Calu3 (cell line): ENCODE measurements around the gene ARGLU1. TPM values are rescaled to one million over a fixed set of nuclear protein-coding genes. Genes with fewer than 3 reads are reported as not detected.
A peak's percentile ranks its signal among the peaks of the same experiment; 100 is the strongest.

ENCODE experiments used
- BruUV-seq: library from RNA; stranded (reverse); fragments of 400-500 nt; replicated peaks from 2 replicates; lab custom pipeline; 2021; lab: Mats Ljungman, UMichigan
- CTCF ChIA-PET: fragments of 300-600 bp; sonication (Branson Sonifier 250); formaldehyde crosslinking; loops from one replicate; lab custom pipeline; 2022; ENCODE audit warnings: antibody characterized with exemption; lab: Charles Lee
- DNase-seq: peaks from one replicate; pipeline ENCODE4 v3.0.0; 2022
- H3K27ac Mint-ChIP-seq: one replicate; pipeline ENCODE4 v1.8.0; 2022; ENCODE audit warnings: mixed read lengths; ENCODE audit not compliant: unreplicated experiment
- H3K27me3 Mint-ChIP-seq: one replicate; pipeline ENCODE4 v1.8.0; 2022; ENCODE audit warnings: mixed read lengths; ENCODE audit not compliant: unreplicated experiment
- H3K36me3 Mint-ChIP-seq: one replicate; pipeline ENCODE4 v1.8.0; 2022; ENCODE audit warnings: mild to moderate bottlenecking, moderate library complexity, mixed read lengths; ENCODE audit not compliant: insufficient read depth, unreplicated experiment
- H3K4me1 Mint-ChIP-seq: one replicate; pipeline ENCODE4 v1.8.0; 2022; ENCODE audit warnings: mild to moderate bottlenecking, low read depth, mixed read lengths; ENCODE audit not compliant: unreplicated experiment
- H3K4me3 Mint-ChIP-seq: one replicate; pipeline ENCODE4 v1.8.0; 2022; ENCODE audit warnings: mild to moderate bottlenecking, low read depth, moderate library complexity, mixed read lengths; ENCODE audit not compliant: unreplicated experiment
- H3K9me3 Mint-ChIP-seq: one replicate; pipeline ENCODE4 v1.8.0; 2022; ENCODE audit warnings: low read depth, mixed read lengths; ENCODE audit not compliant: unreplicated experiment
- CTCF ChIP-seq: fragments of 200-600 bp; IDR thresholded peaks from one replicate; pipeline ENCODE4 v1.8.0; 2022; ENCODE audit warnings: antibody characterized with exemption; ENCODE audit not compliant: unreplicated experiment
- intact Hi-C: fragments of 100-400 bp; cut with micrococcal nuclease; formaldehyde crosslinking; loops from one replicate; pipeline ENCODE4 v1.10.0; 2022; ENCODE audit not compliant: unreplicated experiment
- total RNA-seq: library from RNA; stranded (reverse); gene quantifications from 2 replicates; pipeline ENCODE4 v1.2.3, GENCODE V29; 2022

The ARGLU1 gene
- total RNA-seq, 1 experiment from 2014 or later, result 28.8 TPM

DNA sequence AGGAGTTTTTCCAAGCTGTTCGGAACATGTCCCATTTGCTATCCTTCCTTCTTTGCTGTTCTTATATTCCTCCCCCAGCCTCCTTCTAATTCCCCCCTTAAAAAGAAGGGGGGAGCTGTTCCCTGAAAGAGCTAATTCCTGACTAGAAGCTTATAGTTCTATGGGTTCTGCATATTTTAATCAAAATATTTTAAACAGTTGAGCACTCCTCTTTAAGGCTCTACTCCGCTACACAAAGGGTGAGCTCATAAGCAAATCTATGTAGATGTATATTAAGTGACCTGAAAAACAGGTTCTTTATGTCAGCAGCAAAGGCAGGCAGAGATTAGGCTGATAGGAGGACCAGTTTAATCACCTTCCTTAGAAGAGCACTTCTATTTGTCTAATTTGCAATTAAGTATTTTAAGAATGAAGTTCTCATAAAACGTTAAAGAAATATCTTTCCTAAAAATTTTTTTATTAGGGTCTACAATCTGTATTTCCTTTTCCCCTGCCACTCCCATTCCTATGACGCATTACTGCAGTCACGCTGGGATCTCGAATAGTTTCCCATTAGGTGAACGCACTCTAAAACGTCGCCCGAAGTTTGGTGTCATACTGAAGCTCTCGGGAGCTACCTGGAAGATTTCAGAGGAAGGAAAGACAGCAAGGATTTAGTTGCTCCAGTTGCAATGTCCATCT is 37.6 kb downstream of the ARGLU1 start:
- DNase-seq, result no peak
- TF ChIP-seq CTCF, result no peak
- no TSS peak for BruUV-seq
- H3K27ac Mint-ChIP-seq, result peak overlapping the region; percentile 89
- H3K27me3 Mint-ChIP-seq, result no peaks in the 10 kb centered on the region
- H3K9me3 Mint-ChIP-seq, result no peaks in the 10 kb centered on the region
- intact Hi-C loops, result loop anchor here (5.0 to 10.0 kb wide), 2 partner anchors 448 to 1956 kb away; no protein-coding TSS in a partner anchor
- CTCF ChIA-PET, result no interaction called here
- peak overlapping the region; percentile 79 for H3K4me3 Mint-ChIP-seq
- H3K4me1 Mint-ChIP-seq, result no peaks in the 10 kb centered on the region
- H3K36me3 Mint-ChIP-seq, result peaks cover 26% of the 10 kb centered on the region

DNA sequence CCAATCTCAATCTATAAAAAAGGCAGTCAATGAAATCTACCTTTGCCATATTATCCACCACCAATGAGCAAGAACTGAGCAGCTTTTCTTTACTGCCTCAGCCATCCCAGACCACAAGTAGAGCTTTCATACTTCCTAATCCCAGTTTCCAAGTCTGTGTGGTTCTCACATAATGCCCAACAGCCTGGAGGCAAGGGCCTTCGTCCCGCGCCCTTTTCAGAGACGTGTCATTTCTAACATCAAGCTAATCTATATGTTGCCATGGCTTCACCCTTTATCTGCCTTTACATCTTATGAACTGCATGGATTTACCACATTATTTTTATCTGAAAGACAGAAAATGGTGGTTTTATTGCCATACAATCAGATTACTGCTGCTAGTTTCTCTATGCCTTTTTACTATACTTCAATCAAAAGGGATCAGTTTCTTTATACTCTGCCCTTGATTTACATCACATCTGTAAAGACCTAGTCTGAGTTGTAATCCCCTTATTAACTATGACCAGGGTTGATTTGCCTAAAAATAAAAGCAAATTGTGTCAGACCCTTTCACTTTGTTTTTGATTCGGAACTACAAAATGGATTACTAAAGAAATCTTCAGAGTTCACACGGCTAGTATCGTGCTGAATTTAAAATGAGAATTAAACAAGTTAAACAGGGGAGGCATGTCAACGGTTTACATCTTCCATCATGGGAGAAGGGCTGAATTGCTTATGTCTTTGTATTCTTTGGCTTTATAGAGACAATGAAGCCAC is 38.3 kb downstream of the ARGLU1 start:
- Mint-ChIP-seq H3K27ac (peak overlapping the region; percentile 89), H3K27me3 (no peaks in the 10 kb centered on the region), H3K36me3 (peaks cover 23% of the 10 kb centered on the region), H3K9me3 (no peaks in the 10 kb centered on the region), H3K4me1 (no peaks in the 10 kb centered on the region), H3K4me3 (peak overlapping the region; percentile 79)
- DNase-seq, result no peak
- CTCF ChIA-PET, result no interaction called here
- intact Hi-C loops, result loop anchor here (5.0 to 10.0 kb wide), 2 partner anchors 447 to 1955 kb away; no protein-coding TSS in a partner anchor
- TF ChIP-seq CTCF, result no peak
- BruUV-seq, result no TSS peak

DNA sequence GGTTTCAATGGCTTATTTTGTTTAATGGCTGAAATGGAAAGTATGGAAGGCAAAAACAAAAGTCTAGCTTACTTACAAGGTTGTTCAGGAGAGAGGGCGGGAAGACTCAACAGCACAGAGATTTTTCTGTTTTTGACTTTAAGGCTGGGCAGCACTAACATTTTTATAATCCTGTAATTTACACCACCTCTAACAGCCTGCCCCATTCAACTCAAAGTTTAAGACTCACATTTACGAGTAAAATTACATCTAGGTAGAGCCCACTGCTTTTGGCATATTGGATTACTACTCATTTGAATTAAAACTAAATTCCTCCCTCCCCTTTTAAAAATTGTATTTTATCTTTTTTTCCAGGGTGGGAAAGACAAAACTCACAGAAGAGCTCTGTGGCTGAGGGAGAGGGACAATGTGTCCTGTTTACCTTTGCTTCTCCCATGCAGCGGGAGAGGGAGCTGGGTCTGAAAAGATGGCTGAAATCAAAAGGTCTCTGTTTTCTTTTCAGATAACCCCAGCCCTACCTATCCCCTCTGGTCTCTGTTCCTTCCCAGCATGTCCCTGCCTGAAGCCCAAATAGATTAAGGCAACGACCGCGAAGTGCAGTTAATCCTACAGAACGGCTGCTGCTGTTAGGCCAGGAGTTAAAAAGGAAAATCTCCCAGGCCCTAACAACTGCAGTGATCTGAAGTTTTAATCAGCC is 39.1 kb downstream of the ARGLU1 start:
- peak overlapping the region; percentile 79 for H3K4me3 Mint-ChIP-seq
- CTCF ChIA-PET, result no interaction called here
- H3K36me3 Mint-ChIP-seq, result peaks cover 16% of the 10 kb centered on the region
- H3K27me3 Mint-ChIP-seq, result no peaks in the 10 kb centered on the region
- no peak for TF ChIP-seq CTCF
- H3K27ac Mint-ChIP-seq, result peak overlapping the region; percentile 88
- no peaks in the 10 kb centered on the region for H3K4me1 Mint-ChIP-seq
- H3K9me3 Mint-ChIP-seq, result no peaks in the 10 kb centered on the region
- intact Hi-C loops, result no loop called here
- BruUV-seq, result no TSS peak
- DNase-seq, result no peak

GRCh38 chr13:106527826-106528225 is 40.1 kb downstream of the ARGLU1 start:
- no peak overlapping the region for H3K27ac Mint-ChIP-seq
- H3K9me3 Mint-ChIP-seq, result no peaks in the 10 kb centered on the region
- intact Hi-C loops, result no loop called here
- CTCF ChIA-PET, result no interaction called here
- no peak overlapping the region for H3K4me3 Mint-ChIP-seq
- H3K36me3 Mint-ChIP-seq, result peaks cover 9% of the 10 kb centered on the region
- DNase-seq, result no peak
- no TSS peak for BruUV-seq
- no peak for TF ChIP-seq CTCF
- peaks cover 4% of the 10 kb centered on the region for H3K4me1 Mint-ChIP-seq
- H3K27me3 Mint-ChIP-seq, result no peaks in the 10 kb centered on the region
